GM12878 (cell line): ENCODE measurements around the gene DNAJC15. TPM values are rescaled to one million over a fixed set of nuclear protein-coding genes. Genes with fewer than 3 reads are reported as not detected.

Experiments used
- BMI1 ChIP-seq: fragments of 450-650 bp; IDR thresholded peaks from 2 replicates; pipeline ENCODE4 v1.6.1; 2016; ENCODE audit warnings: mild to moderate bottlenecking, moderate library complexity, borderline replicate concordance
- GATAD2B ChIP-seq: fragments of 450-650 bp; conservative IDR thresholded peaks from 2 replicates; pipeline ENCODE4 v1.6.1; 2017; ENCODE audit warnings: low read depth, mild to moderate bottlenecking, moderate library complexity
- IRF4 ChIP-seq: IDR thresholded peaks from 2 replicates; pipeline ENCODE4 v1.6.1; 2011; ENCODE audit warnings: low read depth, low read length
- MXI1 ChIP-seq: fragments of 150-350 bp; IDR thresholded peaks from 2 replicates; pipeline ENCODE4 v1.6.1; 2011; ENCODE audit warnings: low read depth, mild to moderate bottlenecking, inconsistent platforms, low read length, improper control_type of control experiment
- MYC ChIP-seq: IDR thresholded peaks from 2 replicates; pipeline ENCODE4 v1.6.1; 2011; ENCODE audit warnings: mild to moderate bottlenecking, low read length, moderate library complexity, inconsistent platforms; ENCODE audit not compliant: insufficient read depth, insufficient replicate concordance, insufficient read length, severe bottlenecking
- POLR2A ChIP-seq: IDR thresholded peaks from 2 replicates; pipeline ENCODE4 v1.6.1; 2011; ENCODE audit warnings: low read depth, mild to moderate bottlenecking, low read length
- RAD51 ChIP-seq: fragments of 450-650 bp; IDR thresholded peaks from 2 replicates; pipeline ENCODE4 v1.6.1; 2016; ENCODE audit warnings: moderate library complexity, mild to moderate bottlenecking, inconsistent platforms
- RBBP5 ChIP-seq: fragments of 200-600 bp; sonication (generic); conservative IDR thresholded peaks from 2 replicates; pipeline ENCODE4 v1.6.1; 2016
- REST ChIP-seq: IDR thresholded peaks from 2 replicates; pipeline ENCODE4 v1.6.1; 2012; ENCODE audit warnings: mild to moderate bottlenecking, low read depth, low read length
- SIN3A ChIP-seq: IDR thresholded peaks from 2 replicates; pipeline ENCODE4 v1.6.1; 2012; ENCODE audit warnings: low read depth, low read length, improper control_type of control experiment
- STAT3 ChIP-seq: IDR thresholded peaks from 2 replicates; pipeline ENCODE4 v1.6.1; 2011; ENCODE audit warnings: low read depth, low read length, improper control_type of control experiment
- SUPT20H ChIP-seq: IDR thresholded peaks from 2 replicates; pipeline ENCODE4 v1.6.1; 2011; ENCODE audit warnings: low read depth, mild to moderate bottlenecking, low read length, moderate library complexity, borderline replicate concordance; ENCODE audit not compliant: control insufficient read depth
- SUZ12 ChIP-seq: fragments of 200-600 bp; sonication (generic); IDR thresholded peaks from one replicate; pipeline ENCODE4 v1.6.1; 2018; ENCODE audit warnings: antibody characterized with exemption, mild to moderate bottlenecking; ENCODE audit not compliant: unreplicated experiment
- TBL1XR1 ChIP-seq: IDR thresholded peaks from 2 replicates; pipeline ENCODE4 v1.6.1; 2012; ENCODE audit warnings: low read depth, low read length, improper control_type of control experiment
- TCF7 ChIP-seq: IDR thresholded peaks from 2 replicates; pipeline ENCODE4 v1.6.1; 2014; ENCODE audit warnings: antibody characterized with exemption, borderline replicate concordance
- ZBTB11 ChIP-seq: fragments of 450-650 bp; formaldehyde crosslinking; IDR thresholded peaks from 2 replicates; pipeline ENCODE4 v1.5.0; 2022; ENCODE audit warnings: mild to moderate bottlenecking, missing genetic modification characterization
- polyA plus RNA-seq, 11 experiments: library from polyadenylated mRNA; depleted of rRNA in 4 of 11; unstranded in 6 of 11; stranded (reverse) in 5 of 11; fragments of >200 nt; fragmentation: Nextera tagmentation in 4 of 11; fragmentation: Illumina TruSeq in 1 of 11; extraction: Ambion mirVana in 4 of 11; extraction: Trizol in 1 of 11; gene quantifications; 1 replicate in 1 of 11; 2 replicates in 10 of 11; pipeline versions ENCODE4 v1.2.1 to v1.2.3, GENCODE V29; 2011 to 2016; ENCODE audit warnings: inconsistent platforms in 2 of 11, missing spikeins in 2 of 11, low read depth in 1 of 11
- total RNA-seq, 4 experiments: library from RNA; depleted of rRNA in 3 of 4; stranded (reverse); fragments of >200 nt in 3 of 4; fragmentation: Illumina TruSeq in 1 of 4; extraction: Trizol in 1 of 4; gene quantifications; 2 replicates each; pipeline versions ENCODE4 v1.2.1 to v1.2.3, GENCODE V29; 2013 to 2021
- TF ChIP-seq, protein P1 (sequence below): fragments of 450-650 bp; IDR thresholded peaks from 2 replicates; pipeline ENCODE4 v1.6.1; 2018; ENCODE audit warnings: mild to moderate bottlenecking, low read depth, moderate library complexity; ENCODE audit not compliant: partially characterized antibody
- TF ChIP-seq, protein P2 (sequence below): fragments of 450-650 bp; IDR thresholded peaks from 2 replicates; pipeline ENCODE4 v1.6.1; 2016; ENCODE audit warnings: mild to moderate bottlenecking

Gene DNAJC15
- total and polyA plus RNA-seq, 10 of the 15 experiments (the other 5 are each of a cell fraction or from before 2014, with no cell fraction given), result 13.1 to 104 (median 54.4) TPM

DNA sequence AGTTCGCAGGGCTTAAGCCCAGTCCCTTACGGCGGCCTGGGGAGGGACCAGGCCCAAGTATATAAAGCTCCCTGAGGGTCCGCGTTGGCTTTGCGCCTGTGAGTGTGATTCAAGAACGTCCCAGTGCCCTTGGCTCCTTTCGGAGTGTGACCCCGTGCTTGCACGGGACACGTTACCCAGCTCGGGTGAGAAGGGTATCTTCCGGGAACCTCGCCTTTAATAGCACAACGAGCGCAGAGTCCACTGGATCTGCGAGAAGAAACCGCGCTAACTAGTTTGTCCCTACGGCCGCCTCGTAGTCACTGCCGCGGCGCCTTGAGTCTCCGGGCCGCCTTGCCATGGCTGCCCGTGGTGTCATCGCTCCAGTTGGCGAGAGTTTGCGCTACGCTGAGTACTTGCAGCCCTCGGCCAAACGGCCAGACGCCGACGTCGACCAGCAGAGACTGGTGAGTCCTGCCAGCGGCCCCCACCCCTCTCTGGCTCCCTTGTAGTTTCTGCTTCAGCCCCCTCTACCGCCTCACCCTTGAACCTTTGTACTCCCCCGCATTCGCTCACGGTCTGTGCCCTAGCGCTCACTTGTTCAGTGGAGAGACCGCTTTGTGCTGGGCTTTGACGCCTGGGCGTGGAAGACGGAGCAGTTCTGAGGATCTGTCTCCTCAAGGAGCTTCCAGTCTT lies at the start of gene DNAJC15 (continued):
- TF ChIP-seq RBBP5 (no peak), SUZ12 (no peak), ZBTB11 (CRISPR knock-in tag) (no peak), TBL1XR1 (0 out of 2 replicates have a peak, but pooled peaks have one; percentile 12), REST (no peak), BMI1 (no peak), TCF7 (no peak), STAT3 (0 out of 2 replicates have a peak, but pooled peaks have one; percentile 23), IRF4 (no peak), RAD51 (no peak), MXI1 (no peak), POLR2A (peak; percentile 97), MYC (no peak), GATAD2B (peak; percentile 67; the same call in 1 of the 2 replicates), SIN3A (no peak), SUPT20H (no peak)
- TF ChIP-seq, protein P1, sequence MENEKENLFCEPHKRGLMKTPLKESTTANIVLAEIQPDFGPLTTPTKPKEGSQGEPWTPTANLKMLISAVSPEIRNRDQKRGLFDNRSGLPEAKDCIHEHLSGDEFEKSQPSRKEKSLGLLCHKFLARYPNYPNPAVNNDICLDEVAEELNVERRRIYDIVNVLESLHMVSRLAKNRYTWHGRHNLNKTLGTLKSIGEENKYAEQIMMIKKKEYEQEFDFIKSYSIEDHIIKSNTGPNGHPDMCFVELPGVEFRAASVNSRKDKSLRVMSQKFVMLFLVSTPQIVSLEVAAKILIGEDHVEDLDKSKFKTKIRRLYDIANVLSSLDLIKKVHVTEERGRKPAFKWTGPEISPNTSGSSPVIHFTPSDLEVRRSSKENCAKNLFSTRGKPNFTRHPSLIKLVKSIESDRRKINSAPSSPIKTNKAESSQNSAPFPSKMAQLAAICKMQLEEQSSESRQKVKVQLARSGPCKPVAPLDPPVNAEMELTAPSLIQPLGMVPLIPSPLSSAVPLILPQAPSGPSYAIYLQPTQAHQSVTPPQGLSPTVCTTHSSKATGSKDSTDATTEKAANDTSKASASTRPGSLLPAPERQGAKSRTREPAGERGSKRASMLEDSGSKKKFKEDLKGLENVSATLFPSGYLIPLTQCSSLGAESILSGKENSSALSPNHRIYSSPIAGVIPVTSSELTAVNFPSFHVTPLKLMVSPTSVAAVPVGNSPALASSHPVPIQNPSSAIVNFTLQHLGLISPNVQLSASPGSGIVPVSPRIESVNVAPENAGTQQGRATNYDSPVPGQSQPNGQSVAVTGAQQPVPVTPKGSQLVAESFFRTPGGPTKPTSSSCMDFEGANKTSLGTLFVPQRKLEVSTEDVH, result no peak
- TF ChIP-seq, protein P2, sequence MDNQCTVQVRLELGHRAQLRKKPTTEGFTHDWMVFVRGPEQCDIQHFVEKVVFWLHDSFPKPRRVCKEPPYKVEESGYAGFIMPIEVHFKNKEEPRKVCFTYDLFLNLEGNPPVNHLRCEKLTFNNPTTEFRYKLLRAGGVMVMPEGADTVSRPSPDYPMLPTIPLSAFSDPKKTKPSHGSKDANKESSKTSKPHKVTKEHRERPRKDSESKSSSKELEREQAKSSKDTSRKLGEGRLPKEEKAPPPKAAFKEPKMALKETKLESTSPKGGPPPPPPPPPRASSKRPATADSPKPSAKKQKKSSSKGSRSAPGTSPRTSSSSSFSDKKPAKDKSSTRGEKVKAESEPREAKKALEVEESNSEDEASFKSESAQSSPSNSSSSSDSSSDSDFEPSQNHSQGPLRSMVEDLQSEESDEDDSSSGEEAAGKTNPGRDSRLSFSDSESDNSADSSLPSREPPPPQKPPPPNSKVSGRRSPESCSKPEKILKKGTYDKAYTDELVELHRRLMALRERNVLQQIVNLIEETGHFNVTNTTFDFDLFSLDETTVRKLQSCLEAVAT, result peak; percentile 58
